ENCODE measurements around the gene ANO2. TPM values are rescaled to one million over a fixed set of nuclear protein-coding genes. Genes with fewer than 3 reads are reported as not detected.

The ANO2 gene
- polyA plus RNA-seq, 10 donors = 2.4 to 5.1 (median 3.8) TPM

DNA sequence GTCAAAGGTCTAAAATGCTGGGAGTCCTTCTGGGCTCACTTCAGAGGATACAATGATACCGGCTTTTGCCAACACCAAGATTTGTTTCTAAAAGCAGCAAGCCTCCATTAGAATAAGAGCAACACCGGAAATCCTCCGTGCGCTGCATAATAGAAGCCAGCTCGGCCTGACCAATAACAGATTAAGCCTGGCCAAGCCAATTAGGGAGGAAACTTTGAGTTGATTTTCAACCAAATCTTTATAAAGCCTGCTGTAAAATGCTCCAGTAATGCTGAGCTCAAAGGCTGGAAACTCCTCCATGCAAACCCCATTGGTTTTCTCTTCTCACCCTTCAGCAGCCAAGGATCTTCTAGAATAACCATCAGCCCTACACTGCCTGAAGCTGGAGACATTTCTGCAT, 363.0 kb downstream of the ANO2 start:
- DNase-seq = peak in 2 of 3 donors; percentile 42 to 69

DNA sequence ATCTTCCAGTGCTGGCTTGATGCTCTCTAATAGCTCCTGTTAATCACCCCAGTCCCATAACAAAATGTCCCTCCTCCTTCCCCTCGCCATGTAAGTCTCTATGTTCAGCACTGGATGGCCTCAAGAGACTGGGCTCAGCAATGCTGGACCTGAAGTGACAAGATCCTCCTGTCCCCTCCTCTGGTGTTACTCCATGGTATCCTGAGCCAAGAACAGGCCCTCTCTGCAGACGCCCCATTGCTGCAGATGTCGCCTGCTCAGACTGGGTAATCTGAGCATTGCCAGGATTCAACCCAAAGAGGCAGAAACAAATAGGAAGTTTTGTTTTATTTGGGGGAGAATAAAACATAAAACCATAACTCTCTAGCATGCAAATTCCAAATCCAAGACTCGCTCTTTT, 363.4 kb downstream of the ANO2 start:
- peak in 1 of 3 donors; percentile 33 for DNase-seq

GRCh38 chr12:5581019-5581418, 364.0 kb downstream of the ANO2 start:
- DNase-seq = peak; percentile 53 to 73 (median 59)

DNA sequence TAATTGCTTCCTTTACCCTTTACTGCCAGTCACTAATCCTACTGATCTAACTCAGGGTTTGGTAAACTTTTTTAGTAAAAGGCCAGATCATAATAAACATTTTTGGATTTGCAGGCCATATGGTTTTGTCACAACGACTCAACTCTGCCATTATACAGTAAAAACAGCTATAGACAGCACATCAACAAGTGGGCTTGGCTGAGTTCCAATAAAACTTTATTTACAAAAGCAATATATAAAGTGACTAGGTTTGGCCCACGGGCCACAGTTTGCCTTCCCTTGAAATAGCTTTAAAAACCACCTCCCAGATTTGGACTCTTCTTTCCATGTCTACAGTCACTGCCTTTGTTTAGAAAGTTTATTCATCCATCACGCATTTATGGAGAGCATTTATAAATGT, 366.3 kb downstream of the ANO2 start:
- DNase-seq = no peak

DNA sequence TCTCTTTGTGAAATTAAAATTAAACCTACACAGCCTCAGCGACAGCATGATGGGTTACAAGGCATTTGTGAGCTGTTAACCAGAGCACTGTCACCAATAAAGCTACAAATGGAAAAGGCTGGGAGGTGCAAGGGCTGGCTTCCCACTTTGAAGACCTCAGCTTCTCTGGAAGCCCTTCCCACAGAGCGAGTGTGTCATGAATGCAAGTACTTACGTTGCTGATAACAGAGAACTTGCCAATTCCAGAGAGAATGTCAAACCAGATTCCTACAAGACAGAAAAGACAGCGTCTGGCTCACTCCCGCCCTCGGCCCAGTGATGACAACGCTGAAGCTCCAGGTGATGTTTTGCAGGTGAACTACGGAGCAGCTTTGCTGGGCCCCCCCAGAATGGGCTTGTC, 367.3 kb downstream of the ANO2 start:
- no peak for DNase-seq

DNA sequence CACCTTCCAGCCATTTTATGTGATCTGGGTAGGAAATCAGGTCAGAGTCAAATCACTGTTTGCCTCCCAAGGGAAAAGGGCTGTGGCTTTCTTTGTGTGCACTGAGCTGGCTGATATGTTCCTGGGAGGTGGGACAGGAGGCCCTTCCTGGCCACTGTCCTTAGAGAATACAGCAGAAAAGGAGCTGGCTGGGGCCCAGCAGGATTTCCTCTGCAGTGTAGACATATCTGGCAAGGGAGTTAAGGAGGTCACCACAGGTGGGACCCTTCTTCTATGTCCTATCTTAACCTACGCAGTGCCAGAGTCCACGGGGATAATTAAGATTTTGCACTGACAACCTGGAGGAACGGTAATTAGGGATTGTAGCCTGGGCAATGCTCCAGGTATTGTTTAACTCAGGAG, 367.8 kb downstream of the ANO2 start:
- no peak for DNase-seq

- no peak for DNase-seq
Observed at GRCh38 chr12:5575987-5576386, 369.1 kb downstream of the ANO2 start.

GRCh38 chr12:5575232-5575631, 369.8 kb downstream of the ANO2 start:
- no peak for DNase-seq

DNA sequence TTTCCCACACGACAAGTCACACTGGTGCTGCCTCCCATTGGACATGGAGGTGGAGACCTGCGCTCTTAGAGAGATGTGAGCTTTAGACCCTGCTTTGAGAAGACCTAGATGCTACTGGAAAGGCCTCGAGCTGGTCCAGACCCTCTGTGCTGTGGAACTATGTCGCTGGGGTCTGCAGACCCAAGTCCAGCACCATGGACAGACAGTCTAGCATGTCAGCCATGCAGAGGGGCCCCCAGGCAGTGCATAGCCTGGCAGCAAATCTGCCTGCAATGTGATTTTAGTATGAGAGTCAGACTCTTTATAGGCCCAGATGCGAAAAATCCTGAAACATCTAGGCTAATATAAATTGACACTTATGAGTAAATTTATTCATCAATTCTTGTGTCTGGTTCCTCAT, 371.7 kb downstream of the ANO2 start:
- DNase-seq = no peak

- DNase-seq = no peak
Observed at GRCh38 chr12:5571115-5571514, 373.9 kb downstream of the ANO2 start.

- DNase-seq = no peak
Observed at GRCh38 chr12:5570416-5570815, 374.6 kb downstream of the ANO2 start.

GRCh38 chr12:5568325-5568981, 376.6 kb downstream of the ANO2 start:
- no peak for DNase-seq

DNA sequence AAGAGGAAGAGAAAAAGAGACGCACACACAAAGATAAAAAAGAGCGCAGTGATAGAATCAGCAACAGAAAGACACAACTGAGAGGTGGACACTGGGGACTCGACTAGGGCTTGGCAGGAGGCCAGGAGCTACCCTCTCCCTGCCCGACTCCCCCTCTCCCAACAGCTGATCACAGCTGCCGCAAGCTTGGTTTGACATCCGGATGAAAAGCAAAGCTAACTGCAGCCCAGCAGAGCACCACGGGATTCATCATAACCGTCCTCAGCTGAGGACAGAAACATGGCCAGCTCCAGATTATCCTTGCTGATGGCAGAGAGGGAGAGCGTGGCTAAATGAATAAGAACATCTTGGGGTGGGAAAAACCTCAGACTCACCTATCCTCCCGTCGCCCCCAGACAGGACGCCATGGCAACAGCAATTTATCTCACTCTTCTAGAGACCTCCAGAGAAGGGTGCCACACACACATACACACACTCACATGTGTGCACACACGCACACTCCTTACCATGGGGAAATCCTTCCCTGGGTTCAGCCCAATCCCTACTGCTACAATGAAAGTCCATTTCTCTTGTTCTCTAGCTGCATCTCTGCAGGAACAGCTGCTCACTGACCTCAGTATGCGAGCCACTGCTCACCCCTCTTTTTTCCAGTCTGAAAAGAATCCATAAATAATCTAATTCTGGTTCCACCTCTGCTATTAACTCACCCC, 377.9 kb downstream of the ANO2 start:
- peak; percentile 58 to 79 (median 66) for DNase-seq

DNA sequence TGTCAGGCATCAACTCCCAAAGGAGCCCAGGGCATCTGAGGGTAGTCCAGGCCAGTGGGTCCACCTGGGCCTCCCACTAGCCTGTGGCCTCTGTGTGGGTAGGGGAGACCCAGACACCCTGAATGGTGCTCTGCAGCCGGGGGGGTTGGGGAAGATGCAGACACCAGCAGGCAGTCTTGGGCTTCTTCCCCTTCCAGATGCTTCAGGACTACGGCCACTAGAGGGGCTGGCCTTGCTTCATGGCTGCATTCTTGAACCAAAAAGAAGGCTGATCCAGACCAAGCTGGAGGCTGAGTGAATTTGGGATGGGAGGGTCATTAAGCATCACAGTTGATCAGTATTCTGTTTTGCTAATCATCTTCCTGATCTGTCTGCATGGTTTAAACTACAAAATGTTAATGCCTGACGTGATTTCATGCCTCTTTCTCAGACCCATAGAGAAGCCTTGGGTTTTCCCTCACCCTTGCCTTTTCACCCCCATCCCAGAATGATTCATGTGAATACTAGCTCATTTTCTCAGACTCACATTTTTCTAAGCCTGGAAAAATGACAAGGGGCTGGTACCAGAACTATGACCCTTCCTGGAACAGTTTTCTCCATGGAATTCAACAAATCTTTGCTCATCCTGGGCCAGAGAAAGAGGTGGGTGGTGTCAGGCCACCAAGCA, 379.0 kb downstream of the ANO2 start:
- peak in 1 of 3 donors; percentile 73 for DNase-seq

DNA sequence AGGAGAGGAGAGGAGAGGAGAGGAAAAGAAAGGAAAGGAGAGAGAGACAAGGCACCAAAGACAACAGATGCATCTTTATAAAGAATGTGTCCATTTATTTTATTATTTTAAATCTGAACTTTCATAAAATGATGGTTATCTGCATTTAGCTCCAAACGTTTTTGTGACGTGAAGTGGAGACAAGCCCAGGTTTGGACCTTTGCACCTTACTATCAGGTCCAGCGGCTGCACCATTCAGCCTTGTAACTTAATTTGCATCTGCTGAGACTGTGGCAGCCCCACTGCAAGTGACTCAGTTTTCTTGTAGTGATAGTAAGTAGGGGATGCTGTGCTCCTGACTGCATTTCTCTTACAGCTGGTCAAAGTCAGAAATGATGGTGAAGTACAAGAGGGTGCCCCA, 382.5 kb downstream of the ANO2 start:
- no peak for DNase-seq

DNA sequence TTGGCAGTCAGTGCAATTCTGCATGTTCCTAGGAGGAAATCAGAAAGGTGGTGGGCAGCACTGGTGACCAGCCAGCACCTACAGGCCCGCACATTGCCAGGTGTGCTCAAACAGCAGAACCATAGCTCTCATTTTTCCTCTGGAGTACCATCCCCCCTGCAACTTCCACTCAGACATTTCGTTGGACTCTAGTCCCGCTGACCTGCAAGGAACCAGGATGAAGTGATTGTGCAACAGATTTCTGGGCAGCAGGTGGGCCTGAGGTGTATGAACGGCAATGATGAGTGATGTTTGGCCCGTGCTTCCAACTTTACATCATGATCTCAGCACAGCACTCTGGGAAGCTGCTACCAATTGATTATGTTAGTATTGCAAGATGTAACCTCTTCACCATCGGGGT, 383.2 kb downstream of the ANO2 start:
- no peak for DNase-seq

DNA sequence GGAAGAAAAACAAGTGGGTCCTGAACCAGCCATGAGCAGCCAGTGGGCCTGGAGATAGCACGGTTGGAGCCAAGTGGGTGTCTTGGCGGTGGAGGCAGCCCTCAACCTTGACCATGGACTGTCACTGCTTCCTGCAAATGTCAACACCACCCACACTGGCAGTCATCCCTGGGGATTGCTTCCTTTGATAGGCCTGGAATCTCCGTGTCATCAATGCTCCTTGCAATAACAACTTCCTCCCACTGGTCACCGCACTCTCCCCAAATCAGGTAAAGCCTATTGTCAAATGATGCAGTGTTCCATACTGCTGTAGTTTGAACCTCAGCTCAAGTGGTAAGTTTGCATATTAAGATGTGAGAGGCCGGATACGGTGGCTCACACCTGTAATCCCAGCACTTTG, 384.0 kb downstream of the ANO2 start:
- DNase-seq = no peak

DNA sequence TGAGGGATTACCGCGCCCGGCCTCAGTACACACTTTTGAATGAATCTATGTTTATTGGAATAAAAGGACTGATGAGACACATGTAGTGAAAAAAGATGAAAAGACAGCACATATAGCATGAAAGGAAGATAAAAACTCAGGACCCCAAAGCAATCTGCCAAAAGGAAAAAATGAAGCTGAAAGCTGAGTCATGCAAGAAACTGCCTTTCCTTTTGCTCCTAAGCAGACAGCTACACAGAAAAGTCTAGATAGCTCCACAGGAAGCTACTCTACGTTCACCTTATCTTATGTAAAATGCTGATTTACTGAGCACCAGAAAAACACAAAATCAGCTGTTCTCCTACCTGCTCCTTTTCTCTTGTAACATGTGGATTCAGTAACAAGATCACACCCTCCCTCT, 384.8 kb downstream of the ANO2 start:
- DNase-seq = no peak

DNA sequence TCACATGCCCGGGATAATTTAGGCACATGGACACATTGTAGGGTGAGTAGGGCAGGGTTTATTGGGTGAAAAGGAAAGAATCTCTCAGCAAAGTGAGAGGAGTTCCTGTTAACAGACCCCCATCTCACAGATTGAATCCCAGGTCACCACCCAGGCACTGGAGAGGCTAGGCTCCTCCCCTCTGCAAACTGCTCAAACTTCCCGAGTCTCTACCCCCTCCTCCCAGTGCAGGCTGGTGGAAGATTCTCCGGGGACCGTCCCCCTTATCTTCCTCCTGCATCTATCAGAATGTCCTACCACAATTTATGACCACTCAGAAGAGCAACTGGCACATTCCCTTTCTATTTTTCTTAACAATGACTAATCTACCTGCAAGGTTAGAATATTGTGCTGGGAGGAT, 387.2 kb downstream of the ANO2 start:
- no peak for DNase-seq

- no peak for DNase-seq
Observed at GRCh38 chr12:5556946-5557673, 387.9 kb downstream of the ANO2 start.

DNA sequence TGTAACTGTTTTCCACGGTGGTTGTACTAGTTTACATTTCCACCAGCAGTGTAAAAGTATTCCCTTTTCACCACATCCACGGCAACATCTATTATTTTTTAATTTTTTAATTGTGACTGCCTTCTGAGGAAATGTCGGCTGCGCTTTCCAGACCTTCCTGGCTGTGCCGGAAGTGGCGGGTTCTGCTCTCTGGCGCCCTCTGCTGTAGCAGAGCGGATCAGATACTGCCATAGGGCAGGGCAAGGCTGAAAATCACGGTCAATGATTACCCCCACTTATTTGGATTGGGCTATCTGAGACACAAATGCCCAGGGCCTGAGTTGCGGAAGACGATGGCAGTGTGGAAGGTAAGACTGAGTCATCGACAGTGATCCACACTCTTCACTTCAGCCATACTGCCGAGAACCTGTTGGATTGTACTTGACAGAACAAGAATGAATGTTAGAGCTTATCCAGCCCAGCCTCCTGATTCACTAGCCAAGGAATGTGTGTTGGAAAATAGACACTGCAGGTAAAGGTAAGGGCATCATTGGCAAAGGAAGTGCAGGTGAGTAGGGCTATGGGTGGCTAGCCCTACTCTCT, 388.9 kb downstream of the ANO2 start:
- DNase-seq = no peak

- DNase-seq = peak in 1 of 3 donors; percentile 78
Observed at GRCh38 chr12:5554711-5555110, 390.3 kb downstream of the ANO2 start.

Data from muscle of back (tissue), 11 donors.